HEK293 (cell line): Measurements from ENCODE around the gene CYLC1.

ENCODE experiments used
- CTCF ChIA-PET: fragments of 350-600 bp; formaldehyde crosslinking; extraction: SDS; loops from one replicate; lab custom pipeline; 2021; ENCODE audit warnings: antibody characterized with exemption; lab: Yijun Ruan, JAX
- POLR2A ChIA-PET: fragments of 300-600 bp; formaldehyde crosslinking; extraction: SDS; loops from one replicate; lab custom pipeline; 2020; ENCODE audit warnings: antibody characterized with exemption, inconsistent platforms; lab: Yijun Ruan, JAX
- H3K27ac ChIP-seq: fragments of 200-500 bp; sonication (Bioruptor generic); 2 replicates; pipeline ENCODE4 v1.5.1; 2014; ENCODE audit warnings: low read depth, low read length, control low read depth, inconsistent platforms; ENCODE audit errors: extremely low read depth
- H3K36me3 ChIP-seq, 2 experiments: fragments of 200-500 bp in 1 of 2; sonication (Bioruptor generic) in 1 of 2; 1 replicate in 1 of 2; 2 replicates in 1 of 2; pipeline ENCODE4 v1.5.1; 2014 to 2017; ENCODE audit warnings: inconsistent platforms in 2 of 2, low read length in 2 of 2; ENCODE audit not compliant: control insufficient read depth in 2 of 2, insufficient read depth in 1 of 2
- H3K4me1 ChIP-seq: fragments of 200-500 bp; sonication (Bioruptor generic); 2 replicates; pipeline ENCODE4 v1.5.1; 2014; ENCODE audit warnings: mild to moderate bottlenecking, low read length, inconsistent platforms; ENCODE audit not compliant: control insufficient read depth, insufficient read depth
- H3K4me3 ChIP-seq: 2 replicates; pipeline ENCODE4 v1.5.1; 2011; ENCODE audit warnings: low read depth, mild to moderate bottlenecking, control low read depth, low read length, moderate library complexity
- H3K9me3 ChIP-seq: fragments of 200-500 bp; sonication (Bioruptor generic); 2 replicates; pipeline ENCODE4 v1.5.1; 2014; ENCODE audit warnings: low read depth, low read length, inconsistent platforms; ENCODE audit not compliant: control insufficient read depth, insufficient read depth
- BCL6B ChIP-seq: fragments of 450-650 bp; formaldehyde crosslinking; IDR thresholded peaks from 2 replicates; pipeline ENCODE4 v1.5.1; 2017; ENCODE audit warnings: missing biosample characterization, missing genetic modification characterization
- KLF8 ChIP-seq: fragments of 450-650 bp; formaldehyde crosslinking; IDR thresholded peaks from 2 replicates; pipeline ENCODE4 v1.5.1; 2016; ENCODE audit warnings: missing biosample characterization, missing genetic modification characterization
- MZF1 ChIP-seq: fragments of 450-650 bp; formaldehyde crosslinking; IDR thresholded peaks from 2 replicates; pipeline ENCODE4 v1.5.1; 2017; ENCODE audit warnings: missing biosample characterization, missing genetic modification characterization, borderline replicate concordance
- SCRT1 ChIP-seq: fragments of 450-650 bp; formaldehyde crosslinking; IDR thresholded peaks from 2 replicates; pipeline ENCODE4 v1.5.1; 2016; ENCODE audit warnings: missing biosample characterization, missing genetic modification characterization, borderline replicate concordance
- YY1 ChIP-seq: fragments of 450-650 bp; formaldehyde crosslinking; IDR thresholded peaks from 2 replicates; pipeline ENCODE4 v1.5.1; 2018; ENCODE audit warnings: missing biosample characterization, missing genetic modification characterization
- ZBTB7A ChIP-seq: fragments of 450-650 bp; formaldehyde crosslinking; IDR thresholded peaks from 2 replicates; pipeline ENCODE4 v1.5.1; 2016; ENCODE audit warnings: low read depth, missing biosample characterization, missing genetic modification characterization
- ZFP3 ChIP-seq: fragments of 450-650 bp; formaldehyde crosslinking; IDR thresholded peaks from 2 replicates; pipeline ENCODE4 v1.5.1; 2016; ENCODE audit warnings: low read depth, missing biosample characterization, missing genetic modification characterization
- ZFP37 ChIP-seq: fragments of 450-650 bp; formaldehyde crosslinking; IDR thresholded peaks from 2 replicates; pipeline ENCODE4 v1.5.1; 2016; ENCODE audit warnings: missing biosample characterization, missing genetic modification characterization
- ZNF114 ChIP-seq: fragments of 450-650 bp; formaldehyde crosslinking; IDR thresholded peaks from 2 replicates; pipeline ENCODE4 v1.5.0; 2017; ENCODE audit warnings: missing biosample characterization, missing genetic modification characterization
- ZNF138 ChIP-seq: fragments of 450-650 bp; formaldehyde crosslinking; IDR thresholded peaks from 2 replicates; pipeline ENCODE4 v1.5.1; 2016; ENCODE audit warnings: missing biosample characterization, missing genetic modification characterization, borderline replicate concordance
- ZNF148 ChIP-seq: fragments of 450-650 bp; formaldehyde crosslinking; IDR thresholded peaks from 2 replicates; pipeline ENCODE4 v1.5.0; 2017; ENCODE audit warnings: missing biosample characterization, missing genetic modification characterization, borderline replicate concordance
- ZNF211 ChIP-seq: fragments of 450-650 bp; formaldehyde crosslinking; IDR thresholded peaks from 2 replicates; pipeline ENCODE4 v1.5.1; 2016; ENCODE audit warnings: low read depth, missing biosample characterization, missing genetic modification characterization
- ZNF221 ChIP-seq: fragments of 450-650 bp; formaldehyde crosslinking; IDR thresholded peaks from 2 replicates; pipeline ENCODE4 v1.5.1; 2017; ENCODE audit warnings: missing biosample characterization, missing genetic modification characterization, borderline replicate concordance
- ZNF280D ChIP-seq: fragments of 450-650 bp; formaldehyde crosslinking; IDR thresholded peaks from 2 replicates; pipeline ENCODE4 v1.5.1; 2016; ENCODE audit warnings: missing biosample characterization, missing genetic modification characterization
- ZNF335 ChIP-seq: fragments of 450-650 bp; formaldehyde crosslinking; conservative IDR thresholded peaks from 2 replicates; pipeline ENCODE4 v1.5.1; 2016; ENCODE audit warnings: missing biosample characterization, missing genetic modification characterization
- ZNF433 ChIP-seq: fragments of 450-650 bp; formaldehyde crosslinking; IDR thresholded peaks from 2 replicates; pipeline ENCODE4 v1.5.1; 2016; ENCODE audit warnings: missing biosample characterization, missing genetic modification characterization, low read depth
- ZNF48 ChIP-seq: fragments of 450-650 bp; formaldehyde crosslinking; IDR thresholded peaks from 2 replicates; pipeline ENCODE4 v1.5.1; 2016; ENCODE audit warnings: missing biosample characterization, missing genetic modification characterization
- ZNF514 ChIP-seq: fragments of 450-650 bp; formaldehyde crosslinking; IDR thresholded peaks from 2 replicates; pipeline ENCODE4 v1.5.1; 2016; ENCODE audit warnings: missing biosample characterization, missing genetic modification characterization
- ZNF549 ChIP-seq: fragments of 450-650 bp; IDR thresholded peaks from 2 replicates; pipeline ENCODE4 v1.5.1; 2018; ENCODE audit warnings: missing biosample characterization, missing genetic modification characterization, mild to moderate bottlenecking, inconsistent platforms, moderate library complexity
- ZNF560 ChIP-seq: fragments of 450-650 bp; formaldehyde crosslinking; IDR thresholded peaks from 2 replicates; pipeline ENCODE4 v1.5.1; 2017; ENCODE audit warnings: missing biosample characterization, missing genetic modification characterization, borderline replicate concordance
- ZNF701 ChIP-seq: fragments of 450-650 bp; formaldehyde crosslinking; IDR thresholded peaks from 2 replicates; pipeline ENCODE4 v1.5.1; 2016; ENCODE audit warnings: missing biosample characterization, missing genetic modification characterization
- ZNF785 ChIP-seq: fragments of 450-650 bp; formaldehyde crosslinking; IDR thresholded peaks from 2 replicates; pipeline ENCODE4 v1.5.1; 2016; ENCODE audit warnings: missing biosample characterization, missing genetic modification characterization
- ZNF791 ChIP-seq: fragments of 450-650 bp; formaldehyde crosslinking; IDR thresholded peaks from 2 replicates; pipeline ENCODE4 v1.5.1; 2016; ENCODE audit warnings: missing biosample characterization, missing genetic modification characterization
- ZSCAN16 ChIP-seq: fragments of 450-650 bp; formaldehyde crosslinking; IDR thresholded peaks from 2 replicates; pipeline ENCODE4 v1.5.1; 2016; ENCODE audit warnings: missing biosample characterization, missing genetic modification characterization
- ZSCAN23 ChIP-seq: fragments of 450-650 bp; formaldehyde crosslinking; IDR thresholded peaks from 2 replicates; pipeline ENCODE4 v1.5.1; 2016; ENCODE audit warnings: missing biosample characterization, missing genetic modification characterization

The CYLC1 gene, protein sequence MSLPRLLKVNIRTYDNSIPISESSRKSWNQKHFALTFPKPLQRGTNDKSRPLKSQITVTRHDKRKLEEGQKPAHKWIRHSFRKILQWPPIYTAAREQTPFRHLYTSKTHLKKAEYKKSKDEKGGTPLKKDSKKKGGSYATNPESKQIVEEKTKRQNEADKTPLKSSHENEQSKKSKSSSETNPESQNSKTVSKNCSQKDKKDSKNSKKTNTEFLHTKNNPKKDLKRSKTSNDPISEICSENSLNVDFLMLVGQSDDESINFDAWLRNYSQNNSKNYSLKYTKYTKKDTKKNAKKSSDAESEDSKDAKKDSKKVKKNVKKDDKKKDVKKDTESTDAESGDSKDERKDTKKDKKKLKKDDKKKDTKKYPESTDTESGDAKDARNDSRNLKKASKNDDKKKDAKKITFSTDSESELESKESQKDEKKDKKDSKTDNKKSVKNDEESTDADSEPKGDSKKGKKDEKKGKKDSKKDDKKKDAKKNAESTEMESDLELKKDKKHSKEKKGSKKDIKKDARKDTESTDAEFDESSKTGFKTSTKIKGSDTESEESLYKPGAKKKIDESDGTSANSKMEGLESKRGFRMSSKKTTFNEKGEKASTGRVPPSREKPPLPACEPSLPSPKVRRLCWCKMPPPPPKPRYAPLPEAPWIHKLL

DNA sequence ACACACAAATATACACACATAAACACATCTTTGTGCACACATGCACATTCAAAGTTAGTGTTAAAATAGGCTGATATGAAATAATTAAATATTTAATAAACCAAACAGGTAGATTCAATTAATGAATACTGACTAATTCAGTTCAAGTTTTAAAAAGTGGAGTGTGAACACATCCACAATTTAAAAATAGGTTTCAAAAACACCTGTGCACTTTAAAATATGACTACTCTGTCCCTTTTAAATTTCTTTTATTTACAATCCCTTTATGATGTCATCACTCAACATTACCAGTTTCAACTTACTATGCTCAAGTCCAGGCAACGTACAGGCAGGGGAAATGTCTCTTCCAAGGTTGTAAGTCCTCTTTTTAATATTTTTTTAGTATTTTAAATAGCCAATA lies at the start of gene CYLC1:
TSS of gene CYLC1 (plus strand) at position 301 of the 400 bp plus-strand sequence. CDS start at position 338, 37 bp downstream.
- Histone ChIP-seq H3K4me1 (no peaks in the 10 kb centered on the region), H3K4me3 (no peak within 1 kb of the TSS), H3K36me3 (no peaks in the 10 kb centered on the region), H3K27ac (no peak within 1 kb of the TSS), H3K9me3 (no peaks in the 10 kb centered on the region)
- TF ChIP-seq ZNF138 (no peak), KLF8 (tag by site-specific recombination) (no peak), SCRT1 (no peak), ZBTB7A (tag by site-specific recombination) (no peak), YY1 (tag by site-specific recombination) (no peak), ZNF280D (tag by site-specific recombination) (no peak), ZNF514 (tag by site-specific recombination) (no peak), MZF1 (tag by site-specific recombination) (no peak), ZFP3 (tag by site-specific recombination) (no peak), ZNF701 (tag by site-specific recombination) (no peak), ZNF791 (tag by site-specific recombination) (no peak)
- ChIA-PET POLR2A (no interaction called here), CTCF (interaction anchor here (0.6 kb wide), 1 partner anchor 643 kb away, joined by 4 read pairs; no protein-coding TSS in a partner anchor)

DNA sequence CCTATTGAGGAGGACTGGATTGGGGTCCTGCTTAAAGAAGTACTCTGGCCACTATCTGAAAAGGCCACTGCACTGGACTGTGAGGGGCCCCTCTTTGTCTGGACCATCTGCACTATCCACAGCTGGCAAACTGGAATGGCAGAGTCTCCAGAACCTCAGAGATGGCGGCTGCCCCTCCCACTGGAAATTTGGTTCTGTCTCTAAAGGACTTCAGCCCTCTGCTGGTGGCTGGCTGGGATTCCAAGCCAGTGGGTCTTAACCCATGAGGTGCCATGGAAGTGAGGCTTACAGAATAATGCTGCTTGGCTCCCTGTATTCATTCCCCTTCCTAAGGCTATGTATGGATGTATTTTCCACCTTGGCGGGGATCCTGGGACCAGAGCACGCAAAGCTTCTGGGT lies 41.6 kb upstream of the CYLC1 start:
- CTCF ChIA-PET = no interaction called here

More for the DNA sequence above, 41.6 kb upstream of the CYLC1 start:
- Histone ChIP-seq H3K36me3 (no peaks in the 10 kb centered on the region; a peak in 1 of 3 replicates), H3K27ac (no peak overlapping the region), H3K4me1 (no peaks in the 10 kb centered on the region), H3K4me3 (no peak overlapping the region), H3K9me3 (no peaks in the 10 kb centered on the region)
- POLR2A ChIA-PET = no interaction called here
- TF ChIP-seq ZFP37 (tag by site-specific recombination) (no peak), BCL6B (tag by site-specific recombination) (no peak), ZSCAN23 (no peak), ZNF433 (tag by site-specific recombination) (no peak), ZNF221 (tag by site-specific recombination) (no peak), ZNF785 (no peak), ZNF148 (tag by site-specific recombination) (no peak), ZNF48 (tag by site-specific recombination) (no peak), ZNF549 (no peak), ZSCAN16 (tag by site-specific recombination) (no peak), ZNF114 (tag by site-specific recombination) (no peak), ZNF211 (no peak), ZNF560 (tag by site-specific recombination) (no peak), ZNF335 (tag by site-specific recombination) (no peak), MZF1 (tag by site-specific recombination) (no peak)
